Stimulated activated CD4-positive, alpha-beta T cell treated with anti-CD3 and anti-CD28 coated beads, TNF-alpha, amount 100 ng/mL, for 1 hour (primary cell): Measurements from ENCODE around the gene HOXD4.

ENCODE experiments used
- DNase-seq, 3 donors: peaks; one replicate each; pipeline ENCODE4 v3.0.0-alpha.2; 2020; ENCODE audit warnings: low read depth in 3 of 3, low spot score in 1 of 3

The HOXD4 gene

DNA sequence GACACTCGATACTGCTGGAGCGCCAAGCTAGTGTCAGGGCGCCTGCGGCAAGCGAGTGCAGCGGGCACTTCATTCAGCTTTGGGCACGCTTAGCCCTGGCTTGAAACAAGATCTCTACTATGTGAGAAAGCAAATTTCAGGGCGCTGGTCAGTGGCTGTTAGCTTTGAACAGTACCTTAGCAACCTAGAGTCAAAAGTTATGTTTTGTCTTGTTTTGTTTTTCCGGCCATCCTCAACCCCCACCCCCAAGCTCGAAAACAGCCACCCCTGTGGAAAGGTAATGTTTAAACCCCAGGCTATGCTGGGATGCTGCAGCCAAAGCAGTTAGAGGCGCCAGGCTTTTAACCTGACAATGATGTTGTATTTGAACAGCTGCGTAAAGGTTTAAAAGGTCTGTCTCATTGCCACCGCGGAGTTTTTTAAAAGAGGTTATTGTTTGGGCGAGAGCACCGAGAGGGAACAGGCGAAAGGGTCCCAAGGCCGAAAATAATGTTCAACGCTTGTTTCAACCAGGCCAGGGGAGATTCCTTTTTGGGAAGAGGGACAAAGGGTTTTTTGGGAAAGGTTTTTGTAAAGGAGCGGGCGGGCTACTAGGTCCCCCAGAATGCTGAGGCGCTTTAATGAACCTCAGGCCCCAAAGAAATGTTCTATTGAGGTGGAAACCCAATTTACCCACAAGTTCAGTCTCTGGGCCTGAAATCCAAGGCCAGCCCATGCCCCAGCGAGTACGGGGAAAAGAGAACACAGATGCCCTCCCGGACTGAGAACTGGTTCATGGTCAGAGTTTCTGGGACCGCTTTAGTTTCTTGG lies 37.0 kb upstream of the HOXD4 start:
- DNase-seq: no peak

DNA sequence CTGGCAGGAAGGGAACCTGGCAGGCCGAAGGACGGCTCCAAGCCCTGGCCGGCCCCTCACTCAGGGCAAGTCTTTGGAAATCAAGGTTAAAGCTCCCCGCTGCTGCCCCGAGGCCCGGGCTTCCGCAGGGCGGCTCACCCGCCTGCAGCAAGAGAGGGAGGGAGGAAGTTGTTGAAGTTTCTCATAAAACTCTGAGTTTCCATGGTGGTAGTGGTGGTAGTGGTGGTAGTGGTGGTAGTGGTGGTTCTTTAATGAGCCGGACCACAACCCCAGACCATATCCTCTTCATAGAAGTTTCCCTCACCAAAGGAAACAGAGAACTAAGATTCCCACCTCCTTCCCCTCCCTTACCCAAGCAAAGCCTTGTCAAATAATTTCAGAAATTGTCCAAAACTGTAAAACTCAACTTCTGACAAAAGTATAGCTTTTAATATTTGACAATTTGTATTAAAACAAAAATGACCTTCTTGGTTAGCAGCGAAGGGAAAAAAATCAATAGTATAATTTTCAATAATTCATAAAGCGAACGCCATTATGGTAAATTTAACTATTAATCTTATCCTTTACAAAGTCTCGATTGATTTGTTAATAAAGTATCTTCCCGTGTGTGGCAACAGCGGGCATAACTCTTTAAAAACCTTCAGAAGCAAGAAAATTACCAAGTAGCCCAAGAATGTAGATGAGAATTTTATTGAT lies 36.3 kb upstream of the HOXD4 start:
- no peak for DNase-seq

DNA sequence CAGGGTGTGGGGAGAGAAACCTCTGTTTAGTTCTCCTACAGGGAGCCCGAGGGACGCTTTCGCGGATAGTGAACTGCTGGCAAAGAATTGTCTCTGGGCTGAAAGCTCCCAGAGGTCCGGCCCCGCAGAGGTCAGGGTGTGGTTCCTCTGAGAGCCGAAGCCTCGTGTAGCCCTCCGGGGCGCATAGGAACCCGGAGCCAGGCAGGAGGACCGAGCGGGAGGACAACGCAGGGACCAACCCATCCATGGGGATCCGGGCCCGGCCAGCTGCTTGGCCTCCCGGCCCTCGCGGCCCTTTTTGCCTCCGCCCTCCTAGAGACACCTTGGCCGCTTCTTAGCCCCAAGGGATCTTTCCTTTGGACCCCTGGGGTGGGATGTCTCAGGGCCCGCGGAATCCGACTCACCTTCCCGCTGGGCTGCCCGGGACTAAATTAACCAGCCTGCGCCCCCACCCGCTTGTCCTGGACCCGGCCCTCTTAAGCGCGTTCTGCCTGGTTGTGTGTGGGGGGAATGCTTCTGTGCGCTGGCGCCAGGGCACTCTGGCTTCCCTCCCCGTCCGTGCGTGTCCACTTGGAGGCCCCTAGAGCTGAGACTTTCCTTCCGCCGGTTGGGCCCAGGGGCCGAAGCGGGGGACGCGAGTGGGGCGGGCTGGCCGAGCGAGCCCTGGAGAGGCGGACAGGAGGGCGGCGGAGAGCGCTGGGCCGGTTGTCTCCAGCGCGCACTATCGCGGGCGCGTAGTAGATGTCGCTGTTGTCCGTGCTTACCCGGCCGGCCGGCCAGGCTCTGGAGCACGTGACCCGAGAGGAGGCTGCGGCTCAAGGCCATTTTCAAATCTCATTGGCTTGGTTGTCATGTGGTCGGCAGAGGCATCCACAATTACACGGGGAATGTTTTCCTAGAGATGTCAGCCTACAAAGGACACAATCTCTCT lies 35.2 kb upstream of the HOXD4 start, which contains the start of gene HOXD10:
Gene HOXD10, plus strand, starts transcription at position 896 of the 931 bp plus-strand sequence. CDS start 56 bp downstream, outside the sequence.
- no peak for DNase-seq

DNA sequence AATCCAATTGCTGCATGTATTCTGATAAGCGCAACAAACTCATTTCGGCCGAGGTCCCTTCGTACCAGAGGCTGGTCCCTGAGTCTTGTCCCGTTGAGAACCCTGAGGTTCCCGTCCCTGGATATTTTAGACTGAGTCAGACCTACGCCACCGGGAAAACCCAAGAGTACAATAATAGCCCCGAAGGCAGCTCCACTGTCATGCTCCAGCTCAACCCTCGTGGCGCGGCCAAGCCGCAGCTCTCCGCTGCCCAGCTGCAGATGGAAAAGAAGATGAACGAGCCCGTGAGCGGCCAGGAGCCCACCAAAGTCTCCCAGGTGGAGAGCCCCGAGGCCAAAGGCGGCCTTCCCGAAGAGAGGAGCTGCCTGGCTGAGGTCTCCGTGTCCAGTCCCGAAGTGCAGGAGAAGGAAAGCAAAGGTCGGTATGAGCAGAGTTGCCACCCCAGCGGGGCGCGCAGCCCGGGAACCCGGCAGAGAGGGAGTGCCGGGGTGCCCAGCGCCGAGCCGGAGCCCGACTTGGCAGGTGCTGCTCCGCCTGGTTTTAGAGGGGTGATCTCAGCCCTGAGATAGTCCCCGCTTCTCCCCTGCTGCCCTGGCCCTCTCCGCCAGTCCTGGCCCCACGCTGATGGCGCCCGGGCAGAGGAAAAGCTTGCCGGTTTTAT lies 34.1 kb upstream of the HOXD4 start:
- DNase-seq: no peak

DNA sequence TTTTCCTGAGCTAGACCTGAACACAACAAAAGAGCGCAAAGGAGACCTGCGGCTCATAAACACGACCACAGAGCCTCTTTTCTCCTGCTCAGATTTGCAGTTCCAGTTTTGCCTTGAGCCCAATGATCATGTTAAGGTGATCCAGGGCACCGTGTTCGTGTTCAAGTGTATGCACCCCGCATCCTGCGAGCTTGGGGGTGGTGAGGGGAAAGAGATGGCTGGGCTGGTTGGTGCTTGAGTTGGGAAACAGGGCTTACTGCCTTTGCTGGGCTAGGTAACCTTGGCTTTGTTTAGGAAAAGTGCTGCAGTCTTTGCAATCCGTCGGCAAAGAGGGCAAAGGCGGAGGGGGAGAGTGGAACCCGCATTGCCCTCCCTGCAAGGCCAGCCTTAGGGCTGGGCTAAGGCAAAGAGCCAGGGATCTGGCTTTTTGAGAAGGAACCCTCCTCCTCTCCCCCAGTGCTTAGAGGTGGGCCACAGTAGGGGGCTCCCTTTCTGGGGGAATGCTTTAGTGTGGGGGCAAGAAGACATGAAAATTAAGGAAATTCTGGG lies 33.5 kb upstream of the HOXD4 start:
- DNase-seq: no peak

DNA sequence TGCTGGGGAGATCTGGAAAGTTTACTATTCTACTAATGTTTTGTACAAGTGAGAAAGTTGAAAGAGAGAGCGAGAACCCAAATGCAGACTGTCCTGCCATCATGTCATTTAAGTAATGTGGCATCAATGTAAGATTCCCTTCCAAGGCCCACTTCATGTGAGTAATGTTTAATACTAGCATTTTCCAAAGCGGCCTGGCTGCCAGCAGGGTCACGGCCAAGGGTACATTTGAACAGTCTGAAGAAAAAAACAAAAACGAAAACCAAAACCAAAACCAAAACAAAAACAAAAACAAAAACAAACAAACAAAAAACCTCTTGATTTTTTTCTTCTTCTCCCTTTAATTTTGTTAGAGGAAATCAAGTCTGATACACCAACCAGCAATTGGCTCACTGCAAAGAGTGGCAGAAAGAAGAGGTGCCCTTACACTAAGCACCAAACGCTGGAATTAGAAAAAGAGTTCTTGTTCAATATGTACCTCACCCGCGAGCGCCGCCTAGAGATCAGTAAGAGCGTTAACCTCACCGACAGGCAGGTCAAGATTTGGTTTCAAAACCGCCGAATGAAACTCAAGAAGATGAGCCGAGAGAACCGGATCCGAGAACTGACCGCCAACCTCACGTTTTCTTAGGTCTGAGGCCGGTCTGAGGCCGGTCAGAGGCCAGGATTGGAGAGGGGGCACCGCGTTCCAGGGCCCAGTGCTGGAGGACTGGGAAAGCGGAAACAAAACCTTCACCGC lies 32.6 kb upstream of the HOXD4 start:
- no peak for DNase-seq

DNA sequence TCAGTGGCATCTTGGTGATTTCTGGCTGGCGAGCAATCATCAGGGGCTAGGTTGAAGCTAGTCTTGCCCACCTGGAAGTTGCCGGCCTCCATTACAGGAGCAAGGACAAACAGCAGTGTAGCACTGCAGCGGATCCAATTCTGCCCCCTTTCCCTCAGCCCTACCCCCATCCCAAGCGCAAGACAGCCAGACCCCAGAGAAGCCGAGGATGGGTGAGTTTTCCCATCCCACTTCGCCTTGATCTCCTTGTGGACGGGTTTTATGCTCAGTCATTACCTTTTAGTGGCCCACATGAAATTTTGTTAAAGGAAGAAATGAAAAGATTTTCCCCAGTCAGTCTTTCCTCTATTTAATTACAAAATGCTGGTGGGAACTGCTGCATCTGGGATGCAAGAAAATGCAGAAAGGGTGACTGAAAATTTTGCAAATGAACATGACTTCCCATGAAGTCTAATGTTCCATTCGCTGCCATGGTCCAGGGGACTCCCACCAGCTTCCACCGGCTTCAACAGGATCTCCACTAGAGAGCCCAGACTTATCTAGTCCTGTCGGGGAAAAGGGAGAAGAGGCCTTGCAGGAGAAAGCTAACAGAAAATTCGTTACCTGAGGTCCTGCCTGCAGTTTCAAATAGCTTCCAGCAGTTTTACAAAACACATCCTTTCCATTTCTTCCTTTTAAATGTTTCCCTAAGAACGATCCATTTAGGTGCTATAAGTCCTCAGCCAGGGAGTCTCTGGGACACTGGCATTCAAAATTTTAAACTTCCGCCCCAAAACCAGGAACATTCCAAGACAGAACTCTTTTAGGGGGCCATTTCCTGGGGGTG lies 30.8 kb upstream of the HOXD4 start:
- no peak for DNase-seq

DNA sequence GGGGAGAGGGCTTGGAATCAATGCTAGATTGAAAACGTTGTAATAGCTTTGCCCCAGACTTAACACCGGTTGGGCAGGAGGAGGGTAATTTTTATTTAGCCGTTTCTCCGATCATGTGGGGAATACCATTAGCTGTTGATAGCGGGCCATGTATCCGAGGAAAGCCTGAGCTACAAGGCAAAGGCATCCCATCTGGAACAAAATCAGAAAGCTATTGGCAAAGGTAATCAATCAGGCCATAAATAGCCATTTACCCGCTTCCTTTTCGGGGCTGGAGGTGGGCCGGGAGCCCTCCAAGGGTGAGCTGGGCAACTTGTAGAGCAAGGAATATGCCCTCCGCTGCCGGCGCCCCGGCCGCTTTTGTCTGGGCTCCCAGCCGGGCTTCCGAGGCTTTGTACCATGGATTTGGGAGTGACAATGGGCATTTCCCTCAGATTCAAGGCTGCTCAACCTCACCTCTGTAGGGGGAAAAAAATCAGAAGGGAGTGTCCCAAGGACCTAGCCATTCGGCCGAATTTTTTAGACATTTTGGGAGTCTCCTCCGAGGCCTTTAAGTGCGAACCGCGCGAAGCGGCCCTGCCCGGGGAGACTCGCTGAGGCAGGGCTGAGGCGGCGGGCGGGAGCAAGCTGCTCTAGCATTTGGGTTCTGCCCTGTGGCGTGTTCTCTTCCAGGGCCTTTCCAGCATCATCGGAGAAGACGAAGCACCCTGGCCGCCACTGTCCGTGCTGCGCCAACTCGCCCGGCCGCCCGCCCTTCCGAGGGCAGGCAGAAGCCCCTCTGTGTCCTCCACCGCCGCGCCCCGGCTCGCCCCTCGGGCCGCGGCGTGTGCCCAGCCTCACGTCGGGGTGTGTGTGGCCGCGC lies 29.9 kb upstream of the HOXD4 start:
- no peak for DNase-seq

DNA sequence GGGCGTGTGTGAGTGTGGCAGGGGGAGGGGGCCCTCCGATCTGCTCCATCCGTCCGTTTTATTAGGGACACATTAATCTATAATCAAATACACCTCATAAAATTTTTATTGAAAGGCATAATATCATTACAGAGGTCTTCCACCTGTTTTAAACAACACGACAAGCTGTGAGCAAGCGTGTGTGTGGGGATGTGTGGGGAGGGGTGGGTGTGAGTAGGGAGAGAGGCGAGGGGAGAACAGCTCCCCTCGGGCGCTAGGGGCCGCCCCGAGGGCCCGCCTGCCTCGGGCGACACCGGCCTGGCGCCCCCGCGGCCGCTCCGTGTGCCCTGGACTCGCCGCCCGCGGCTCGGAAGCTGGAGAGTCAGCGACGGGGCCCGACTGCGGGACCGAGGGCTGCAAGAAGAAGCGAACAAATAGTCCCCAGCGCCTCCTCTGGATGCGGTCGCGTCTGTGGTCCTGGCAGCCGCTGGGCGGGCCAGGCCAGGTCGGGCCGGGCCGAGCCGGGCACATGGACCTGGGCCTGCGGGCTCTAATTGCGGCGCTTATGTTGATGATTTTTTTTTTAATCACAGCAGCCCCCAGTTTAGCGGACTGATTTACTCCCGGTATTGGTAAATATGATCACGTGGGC lies 29.2 kb upstream of the HOXD4 start:
- no peak for DNase-seq

DNA sequence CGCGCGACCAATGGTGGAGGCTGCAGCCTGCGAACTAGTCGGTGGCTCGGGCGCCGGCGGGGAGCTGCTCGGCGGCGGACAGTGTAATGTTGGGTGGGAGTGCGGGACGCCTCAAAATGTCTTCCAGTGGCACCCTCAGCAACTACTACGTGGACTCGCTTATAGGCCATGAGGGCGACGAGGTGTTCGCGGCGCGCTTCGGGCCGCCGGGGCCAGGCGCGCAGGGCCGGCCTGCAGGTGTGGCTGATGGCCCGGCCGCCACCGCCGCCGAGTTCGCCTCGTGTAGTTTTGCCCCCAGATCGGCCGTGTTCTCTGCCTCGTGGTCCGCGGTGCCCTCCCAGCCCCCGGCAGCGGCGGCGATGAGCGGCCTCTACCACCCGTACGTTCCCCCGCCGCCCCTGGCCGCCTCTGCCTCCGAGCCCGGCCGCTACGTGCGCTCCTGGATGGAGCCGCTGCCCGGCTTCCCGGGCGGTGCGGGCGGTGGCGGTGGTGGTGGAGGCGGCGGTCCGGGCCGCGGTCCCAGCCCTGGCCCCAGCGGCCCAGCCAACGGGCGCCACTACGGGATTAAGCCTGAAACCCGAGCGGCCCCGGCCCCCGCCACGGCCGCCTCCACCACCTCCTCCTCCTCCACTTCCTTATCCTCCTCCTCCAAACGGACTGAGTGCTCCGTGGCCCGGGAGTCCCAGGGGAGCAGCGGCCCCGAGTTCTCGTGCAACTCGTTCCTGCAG lies 28.5 kb upstream of the HOXD4 start, which contains the start of gene HOXD9:
Gene HOXD9, plus strand, starts transcription at position 37 of the 728 bp plus-strand sequence. Its CDS starts 50 bp downstream, at position 87.
- no peak for DNase-seq

DNA sequence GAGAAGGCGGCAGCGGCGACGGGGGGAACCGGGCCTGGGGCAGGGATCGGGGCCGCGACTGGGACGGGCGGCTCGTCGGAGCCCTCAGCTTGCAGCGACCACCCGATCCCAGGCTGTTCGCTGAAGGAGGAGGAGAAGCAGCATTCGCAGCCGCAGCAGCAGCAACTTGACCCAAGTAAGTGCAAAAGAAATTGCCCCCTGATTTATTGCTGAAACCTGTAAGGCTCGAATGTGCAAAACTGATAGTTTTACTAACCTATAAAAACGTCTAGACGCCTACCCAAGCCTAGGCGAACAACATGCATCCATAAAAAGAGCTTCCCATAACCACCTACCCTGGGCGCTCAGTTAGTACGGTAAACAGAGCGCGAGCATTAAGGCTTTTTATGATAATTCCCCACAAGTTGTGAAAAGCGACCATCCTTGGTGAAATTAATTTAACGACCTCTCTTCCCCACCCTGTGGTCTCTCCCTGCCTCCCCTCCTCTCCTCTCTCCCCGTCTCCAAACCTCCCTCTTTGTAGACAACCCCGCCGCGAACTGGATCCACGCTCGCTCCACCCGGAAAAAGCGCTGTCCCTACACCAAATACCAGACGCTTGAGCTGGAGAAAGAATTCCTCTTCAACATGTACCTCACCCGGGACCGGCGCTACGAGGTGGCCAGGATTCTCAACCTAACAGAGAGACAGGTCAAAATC lies 27.8 kb upstream of the HOXD4 start:
- no peak for DNase-seq

DNA sequence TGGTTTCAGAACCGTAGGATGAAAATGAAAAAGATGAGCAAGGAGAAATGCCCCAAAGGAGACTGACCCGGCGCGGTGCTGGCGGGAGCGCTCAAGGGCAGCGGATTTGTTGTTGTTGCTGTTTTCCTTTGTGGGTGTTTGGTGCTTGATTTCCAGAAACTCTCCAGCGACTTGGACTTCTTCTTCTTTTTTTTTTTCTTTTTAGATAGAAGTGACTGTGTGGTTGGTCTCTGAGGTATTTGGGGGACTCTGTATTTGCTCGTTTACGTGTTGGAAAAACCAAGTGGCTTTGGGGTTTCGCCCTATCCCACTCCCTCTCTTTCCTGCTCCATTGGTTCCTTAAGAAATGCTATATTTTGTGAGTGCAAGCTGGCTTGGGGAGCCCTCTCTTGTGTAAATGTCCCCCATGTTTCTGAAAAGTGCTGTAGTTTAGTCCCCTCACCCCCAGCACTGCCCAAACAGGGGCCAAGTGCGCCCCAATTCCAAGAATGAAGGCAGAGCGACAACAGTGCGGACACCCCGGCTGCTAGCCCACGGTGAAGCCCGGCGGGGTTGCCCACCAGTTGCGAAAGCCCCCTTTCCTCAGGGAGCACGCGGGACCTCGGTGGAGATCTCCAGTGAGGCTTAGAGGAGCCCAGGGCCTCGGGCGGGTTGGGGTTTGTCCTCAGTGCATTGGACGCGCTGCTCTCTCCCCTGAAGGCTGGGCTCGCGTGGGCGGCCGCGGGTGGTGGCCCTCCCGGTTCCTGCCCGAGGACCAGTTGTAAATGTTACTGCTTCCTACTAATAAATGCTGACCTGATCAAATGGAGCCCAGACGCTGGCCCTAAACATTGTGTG lies 27.0 kb upstream of the HOXD4 start:
- DNase-seq: no peak

DNA sequence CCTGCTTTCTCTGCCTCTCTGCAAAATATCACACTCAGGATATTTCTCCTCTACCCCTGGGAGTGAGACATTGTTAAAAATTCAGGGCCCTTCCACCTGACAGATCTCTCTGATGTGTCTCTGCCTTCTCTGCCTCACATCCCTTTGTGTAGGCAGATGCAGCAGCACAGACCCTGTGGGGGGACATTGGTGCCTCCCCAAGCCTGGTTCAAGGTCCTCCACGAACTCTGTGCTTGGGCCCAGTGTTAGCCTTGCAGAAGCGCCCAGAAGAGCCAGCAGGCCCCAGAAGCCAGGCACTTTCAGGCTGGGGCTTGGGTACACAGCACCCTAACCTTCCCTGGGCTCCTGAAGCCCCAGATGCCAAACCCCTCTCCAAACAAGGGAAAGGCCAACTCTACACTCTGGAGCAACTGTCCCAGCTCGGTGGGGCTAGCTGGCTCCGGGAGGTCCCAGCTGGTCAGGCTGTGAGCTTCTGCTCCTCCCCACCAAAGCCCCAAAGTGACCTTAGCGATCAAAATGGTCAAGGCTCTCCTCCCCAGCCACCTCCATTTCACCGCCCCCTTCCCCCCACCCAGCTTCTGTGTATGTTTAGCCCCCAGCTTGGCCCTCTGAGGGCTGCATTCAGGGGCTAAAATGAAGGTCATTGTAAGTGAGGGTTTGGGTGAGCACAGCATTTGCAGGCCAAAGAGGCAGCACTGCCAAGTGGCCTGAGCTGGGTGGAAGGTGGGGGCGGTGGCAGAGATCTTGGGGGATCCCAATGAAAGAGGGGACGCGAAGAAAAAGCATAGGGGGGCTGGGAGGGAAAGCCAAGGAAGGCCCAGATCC lies 26.2 kb upstream of the HOXD4 start:
- DNase-seq: no peak

DNA sequence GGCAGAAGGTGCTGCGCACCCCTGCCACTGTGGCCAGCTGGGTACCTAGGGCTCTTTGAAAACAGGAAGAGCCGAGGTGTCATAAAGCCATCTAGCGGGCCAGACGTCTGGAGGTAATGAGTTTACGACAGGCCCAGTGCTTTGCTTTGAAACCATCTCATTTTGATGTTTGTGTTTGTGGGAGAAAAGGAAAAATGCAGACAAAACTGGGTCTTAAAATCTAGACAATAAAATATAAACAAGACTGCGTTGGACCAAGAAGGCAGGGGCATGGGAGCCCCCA lies 25.6 kb upstream of the HOXD4 start:
- no peak for DNase-seq
